Mammary epithelial cell (primary cell): ENCODE measurements around the gene XXYLT1.

Source experiments
- CTCF ChIP-seq, 2 donors: IDR thresholded peaks in 1 of 2; conservative IDR thresholded peaks in 1 of 2; 2 replicates each; pipeline ENCODE4 v1.5.1; 2011 to 2012; ENCODE audit warnings: inconsistent platforms in 2 of 2, low read length in 2 of 2, mild to moderate bottlenecking in 2 of 2, control low read depth in 1 of 2, low read depth in 1 of 2; ENCODE audit not compliant: insufficient read depth in 1 of 2; ENCODE audit errors: extremely low read depth in 1 of 2
- EZH2 ChIP-seq: IDR thresholded peaks from 2 replicates; pipeline ENCODE4 v1.6.1; 2012; ENCODE audit warnings: low read length, inconsistent platforms, borderline replicate concordance

GRCh38 chr3:195078891-195079440 lies 192.0 kb downstream of the XXYLT1 start:
- TF ChIP-seq CTCF (conservative IDR thresholded peaks at IDR 0.05 in 1 of 2, IDR thresholded peaks at IDR 0.05 in 1 of 2; ENCODE audit: extremely low read depth in 1 of 2, insufficient read depth in 1 of 2, low read depth in 1 of 2, low read length in 2 of 2) (no peak), EZH2 (no peak)
